HG03060 (cell line): ENCODE measurements around the gene OR6Q1.
"Not testable (repeated sequence)": the region's sequence is repeated elsewhere in the genome, so short reads cannot be mapped to it uniquely, and the experiment has no call there.

Experiments
- ATAC-seq: cut with Tn5 transposase; IDR thresholded peaks from one replicate; pipeline ENCODE4 v1.9.1; 2021; ENCODE audit warnings: low read depth, moderate number of reproducible peaks; ENCODE audit not compliant: unreplicated experiment

Gene OR6Q1, protein sequence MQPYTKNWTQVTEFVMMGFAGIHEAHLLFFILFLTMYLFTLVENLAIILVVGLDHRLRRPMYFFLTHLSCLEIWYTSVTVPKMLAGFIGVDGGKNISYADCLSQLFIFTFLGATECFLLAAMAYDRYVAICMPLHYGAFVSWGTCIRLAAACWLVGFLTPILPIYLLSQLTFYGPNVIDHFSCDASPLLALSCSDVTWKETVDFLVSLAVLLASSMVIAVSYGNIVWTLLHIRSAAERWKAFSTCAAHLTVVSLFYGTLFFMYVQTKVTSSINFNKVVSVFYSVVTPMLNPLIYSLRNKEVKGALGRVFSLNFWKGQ

DNA sequence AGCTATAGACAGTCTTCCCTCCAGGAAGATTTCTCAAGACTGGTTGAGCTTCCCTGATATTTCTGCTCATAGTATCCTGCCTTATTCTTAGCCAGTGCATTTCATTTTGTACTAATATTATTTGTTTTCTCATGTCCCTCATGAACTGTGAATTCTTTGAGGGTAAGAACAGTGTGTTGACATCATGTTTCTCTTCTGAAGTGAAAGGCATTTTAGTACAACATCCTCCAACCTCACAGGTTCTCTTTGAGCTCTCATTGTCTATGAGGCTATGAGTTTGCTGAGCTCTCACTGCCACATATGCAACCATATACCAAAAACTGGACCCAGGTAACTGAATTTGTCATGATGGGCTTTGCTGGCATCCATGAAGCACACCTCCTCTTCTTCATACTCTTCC, at the start of gene OR6Q1:
Gene OR6Q1 (plus strand): TSS at position 301 of the 400 bp plus-strand sequence. CDS start 0 bp downstream, at position 301.
- ATAC-seq = no peak

DNA sequence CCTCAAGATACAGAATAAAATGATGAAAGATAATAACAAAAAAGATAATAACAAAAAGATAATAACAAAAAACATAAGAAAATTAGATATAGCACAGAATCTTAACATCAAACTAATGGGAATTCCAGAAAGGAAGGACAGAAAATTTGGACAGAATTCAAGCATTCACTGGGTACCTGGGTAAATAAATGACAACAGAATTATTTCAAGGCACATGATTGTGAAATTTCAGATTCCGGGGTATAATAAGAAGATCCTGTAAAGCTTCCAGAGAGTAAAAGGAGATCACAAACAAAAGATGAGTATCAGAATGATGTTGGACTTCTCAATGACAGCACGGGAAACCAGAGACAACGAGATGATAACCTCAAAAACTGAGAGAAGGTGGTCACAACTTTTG, 49.2 kb upstream of the OR6Q1 start:
- ATAC-seq = no peak

DNA sequence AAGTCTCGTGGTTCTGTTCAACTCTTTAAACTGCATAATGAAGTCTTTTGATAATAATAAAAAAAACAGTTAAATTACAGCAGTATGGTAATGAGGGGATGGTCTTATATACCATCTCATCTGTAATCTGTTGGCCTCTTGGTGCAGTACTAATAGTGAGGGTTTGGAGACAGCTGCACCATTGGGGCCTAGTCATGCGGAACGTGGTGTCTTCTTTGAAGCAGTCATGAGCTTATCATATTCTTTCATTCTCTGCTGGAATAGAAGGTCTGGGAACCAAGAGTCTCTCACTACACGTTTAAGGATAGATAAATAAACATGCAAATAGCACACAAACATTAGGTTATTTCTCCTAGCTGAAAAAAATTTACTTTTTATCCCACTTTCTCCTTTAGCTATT, 48.0 kb upstream of the OR6Q1 start:
- no peak for ATAC-seq

DNA sequence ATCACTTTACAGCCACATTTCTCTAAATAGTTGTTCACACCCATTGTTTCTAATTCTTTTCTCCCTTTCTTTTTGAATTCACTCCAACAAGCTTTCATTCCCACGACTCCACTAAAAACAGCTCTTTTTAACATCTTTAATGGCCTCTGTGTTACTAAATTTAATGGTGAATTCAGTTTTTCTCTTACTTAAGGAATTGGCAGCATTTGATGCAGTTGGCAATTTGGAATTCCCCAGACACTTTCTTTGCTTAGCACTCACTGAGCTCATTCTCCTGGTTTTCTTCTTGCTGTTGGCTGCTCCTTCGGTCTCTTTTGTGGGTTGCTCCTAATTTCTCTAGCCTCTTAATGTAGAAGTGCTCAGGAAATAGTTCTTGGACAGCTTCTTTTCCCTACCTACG, 47.6 kb upstream of the OR6Q1 start:
- no peak for ATAC-seq

DNA sequence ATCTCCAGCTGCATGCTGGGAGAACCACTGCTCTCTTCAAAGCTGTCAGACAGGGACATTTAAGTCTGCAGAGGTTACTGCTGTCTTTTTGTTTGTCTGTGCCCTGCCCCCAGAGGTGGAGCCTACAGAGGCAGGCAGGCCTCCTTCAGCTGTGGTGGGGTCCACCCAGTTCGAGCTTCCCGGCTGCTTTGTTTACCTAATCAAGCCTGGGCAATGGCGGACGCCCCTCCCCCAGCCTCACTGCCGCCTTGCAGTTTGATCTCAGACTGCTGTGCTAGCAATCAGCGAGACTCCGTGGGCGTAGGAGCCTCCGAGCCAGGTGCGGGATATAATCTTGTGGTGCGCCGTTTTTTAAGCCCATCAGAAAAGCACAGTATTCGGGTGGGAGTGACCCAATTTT, 31.2 kb upstream of the OR6Q1 start:
- not testable (repeated sequence) for ATAC-seq

DNA sequence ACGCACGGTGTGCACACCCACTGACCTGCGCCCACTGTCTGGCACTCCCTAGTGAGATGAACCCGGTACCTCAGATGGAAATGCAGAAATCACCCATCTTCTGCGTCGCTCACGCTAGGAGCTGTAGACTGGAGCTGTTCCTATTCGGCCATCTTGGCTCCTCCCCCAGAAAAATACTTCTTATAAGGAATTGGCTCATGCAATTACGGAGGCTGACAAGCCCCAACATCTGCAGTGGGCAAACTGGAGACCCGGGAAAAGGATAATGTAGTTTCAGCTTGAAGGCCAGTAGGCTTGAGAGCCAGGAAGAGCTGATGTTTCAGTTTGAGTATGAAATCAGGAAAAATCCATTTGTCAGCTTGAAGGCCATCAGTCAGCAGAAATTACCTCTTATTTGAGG, 30.7 kb upstream of the OR6Q1 start:
- ATAC-seq = not testable (repeated sequence)

DNA sequence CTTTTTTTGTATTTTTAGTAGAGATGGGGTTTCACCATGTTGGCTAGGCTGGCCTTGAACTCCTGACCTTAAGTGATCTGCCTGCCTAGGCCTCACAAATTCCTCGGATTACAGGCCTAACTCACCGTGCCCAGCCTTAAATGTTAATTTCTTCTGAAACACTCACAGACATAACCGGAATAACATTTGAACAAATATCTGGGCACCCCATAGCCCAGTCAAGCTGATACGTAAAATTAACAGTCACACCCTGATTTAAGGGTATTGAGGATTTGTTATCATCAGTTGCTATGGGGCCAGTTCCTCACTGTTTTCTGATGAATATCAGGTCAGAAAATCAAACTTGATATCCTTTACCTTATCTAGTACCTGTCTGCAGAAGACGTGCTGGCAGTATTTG, 30.1 kb upstream of the OR6Q1 start:
- no peak for ATAC-seq

DNA sequence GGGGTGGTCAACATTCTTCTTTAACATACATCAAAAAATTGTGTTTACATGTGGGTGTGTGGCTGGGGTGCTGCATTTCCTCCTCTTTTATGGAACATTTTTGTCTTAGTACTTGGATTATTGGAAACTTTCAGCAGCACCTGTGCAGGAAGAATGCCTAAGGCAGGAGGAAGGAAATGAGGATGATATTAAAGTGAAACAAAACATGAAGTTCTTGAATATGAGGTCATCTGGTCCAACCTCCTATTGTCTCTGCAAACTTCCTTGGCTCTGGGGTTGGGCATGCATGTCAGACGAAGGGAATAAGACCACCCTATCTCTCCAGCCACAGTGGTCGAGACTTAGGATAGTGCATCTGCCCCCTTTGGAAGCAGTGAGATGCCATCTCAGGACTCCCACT, 27.7 kb upstream of the OR6Q1 start:
- no peak for ATAC-seq

DNA sequence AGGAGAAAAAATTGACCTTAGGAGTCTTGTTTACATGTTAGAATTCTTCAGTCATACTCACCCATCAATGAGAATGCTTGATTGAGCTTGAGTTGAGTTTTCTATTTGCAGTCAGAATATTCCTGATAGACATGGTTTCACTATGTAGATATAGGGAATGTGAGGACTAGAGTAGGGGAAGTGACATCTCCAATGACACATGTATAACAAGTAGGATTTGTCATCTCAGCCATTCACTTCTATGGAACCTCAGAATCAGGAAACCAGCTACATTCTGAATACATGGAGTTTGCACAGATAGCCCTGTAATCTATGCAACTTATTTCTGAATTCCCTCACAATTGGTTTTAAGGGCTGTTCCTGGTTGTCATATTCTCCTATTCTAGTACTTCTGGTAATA, 27.2 kb upstream of the OR6Q1 start:
- ATAC-seq = no peak

DNA sequence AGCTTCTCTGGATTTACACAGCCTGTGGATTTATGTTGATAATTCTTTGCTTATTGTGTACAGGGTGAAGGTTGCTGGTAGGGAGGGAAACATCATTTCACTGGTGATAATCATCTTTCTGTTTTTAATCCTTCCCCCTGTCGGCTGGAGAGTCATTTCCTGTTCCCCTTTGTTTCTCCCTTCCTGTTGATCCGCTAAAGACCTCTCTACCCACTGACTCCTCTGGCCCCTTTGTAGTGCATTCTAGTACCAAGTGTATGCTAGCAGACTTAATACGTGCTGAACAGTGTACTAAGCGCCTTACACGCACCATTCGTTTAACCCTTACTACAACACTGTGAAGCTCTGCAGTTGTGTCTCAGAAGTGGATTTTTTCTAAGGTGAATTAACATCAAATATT, 26.1 kb upstream of the OR6Q1 start:
- ATAC-seq = no peak

DNA sequence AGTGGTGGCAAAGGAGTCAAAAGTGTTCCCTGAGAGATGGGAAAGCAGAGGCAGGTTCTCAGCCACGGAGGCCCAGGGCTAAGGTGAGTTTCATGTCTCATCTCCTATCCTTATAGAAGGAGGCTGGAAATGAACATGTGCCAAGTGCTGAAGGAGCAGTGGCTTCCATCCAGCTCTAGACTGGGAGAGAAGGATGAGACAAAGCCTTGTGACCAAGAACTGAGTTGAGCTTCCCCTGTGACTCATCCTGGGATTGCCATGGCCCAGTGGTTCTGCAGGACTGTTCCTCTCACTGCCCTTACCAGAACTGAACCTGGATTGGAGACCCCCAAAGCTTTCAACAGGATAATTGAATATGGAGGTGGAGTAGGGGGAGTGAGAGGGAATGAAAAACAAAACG, 23.8 kb upstream of the OR6Q1 start:
- no peak for ATAC-seq

DNA sequence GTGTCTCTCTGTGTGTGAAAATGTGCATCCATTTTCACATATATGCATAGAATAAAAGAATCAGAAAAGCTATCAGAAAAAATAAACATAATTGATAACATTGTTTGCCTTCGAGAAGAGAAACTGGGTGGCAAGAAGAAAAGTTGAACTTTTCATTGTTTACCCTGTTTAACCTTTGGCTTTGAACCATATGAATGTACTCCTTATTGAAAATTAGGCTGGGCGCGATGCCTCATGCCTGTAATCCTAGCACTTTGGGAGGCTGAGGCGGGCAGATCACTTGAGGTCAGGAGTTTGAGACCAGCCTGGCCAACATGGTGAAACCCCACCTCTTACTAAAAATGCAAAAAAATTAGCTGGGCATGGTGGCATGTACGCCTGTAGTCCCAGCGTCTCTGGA, 19.0 kb upstream of the OR6Q1 start:
- ATAC-seq = no peak

DNA sequence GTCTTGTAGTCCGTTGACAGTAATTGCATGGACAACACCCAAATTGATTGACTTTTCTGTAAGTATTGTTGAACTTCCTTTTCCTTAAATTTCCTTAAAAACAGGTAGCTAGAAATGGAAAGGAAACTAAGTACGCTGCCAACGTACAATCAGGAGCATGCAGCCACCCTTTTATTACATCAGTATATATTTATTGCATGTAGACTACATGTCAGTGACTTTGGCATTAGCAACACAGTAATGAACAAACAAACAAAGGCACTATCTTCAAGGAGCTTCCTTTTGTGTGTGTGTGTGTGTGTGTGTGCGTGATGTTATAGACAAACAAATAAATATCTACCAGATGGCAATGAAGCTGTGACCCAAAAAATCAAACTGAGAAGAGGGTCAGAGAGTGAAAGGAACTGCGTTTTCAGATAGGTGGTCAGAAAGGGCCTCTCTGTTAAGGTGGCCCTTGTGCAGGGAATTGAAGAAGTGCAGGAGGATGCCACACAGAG, 7.3 kb upstream of the OR6Q1 start, which contains the start of gene OR9Q1:
Gene OR9Q1 (plus strand): TSS at position 447 of the 497 bp plus-strand sequence. CDS start 155,564 bp downstream, outside the sequence.
- no peak for ATAC-seq

DNA sequence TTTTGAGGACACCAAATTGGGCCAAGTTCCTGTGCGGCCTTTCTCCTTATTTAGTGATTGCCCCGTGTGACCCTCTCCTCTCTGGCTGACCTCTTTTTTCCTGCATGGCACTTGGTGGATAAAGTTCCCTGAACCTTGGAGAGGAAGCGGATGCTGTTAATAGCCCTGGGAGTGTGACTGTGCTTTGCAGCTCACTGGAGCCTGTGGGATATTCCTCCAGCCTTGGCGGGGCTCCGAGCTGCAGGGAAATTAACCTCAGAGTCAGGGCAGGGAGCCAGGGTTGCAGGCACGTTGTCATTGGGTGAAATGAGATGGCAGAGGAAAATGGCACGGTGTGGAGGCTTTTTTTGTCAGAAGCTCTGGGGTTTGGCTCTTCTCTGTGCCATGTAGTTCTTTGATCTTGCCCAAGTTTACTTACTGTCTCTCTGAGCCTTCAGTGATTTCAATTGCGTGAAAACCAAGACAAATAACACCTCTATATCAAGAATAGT, 6.1 kb upstream of the OR6Q1 start:
- no peak for ATAC-seq

DNA sequence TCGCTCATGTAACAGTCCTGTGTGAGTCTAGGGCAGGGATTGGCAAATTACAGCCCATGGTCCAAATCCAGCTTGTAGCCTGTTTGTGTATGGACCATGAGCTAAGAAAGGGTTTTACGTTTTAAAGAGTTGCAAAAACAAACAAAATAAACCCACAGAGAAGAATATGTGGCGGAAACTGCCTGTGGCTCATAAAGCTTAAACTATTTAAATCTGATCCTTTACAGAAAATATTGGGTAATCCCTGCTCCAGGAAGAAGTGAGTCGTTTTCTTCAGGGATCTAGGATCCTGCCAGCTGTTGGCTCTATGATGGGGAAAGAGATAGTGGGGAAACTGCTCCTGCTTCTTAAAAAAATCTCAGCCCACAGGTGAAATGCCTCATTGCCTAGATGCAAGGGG, 3.4 kb upstream of the OR6Q1 start:
- ATAC-seq = no peak

DNA sequence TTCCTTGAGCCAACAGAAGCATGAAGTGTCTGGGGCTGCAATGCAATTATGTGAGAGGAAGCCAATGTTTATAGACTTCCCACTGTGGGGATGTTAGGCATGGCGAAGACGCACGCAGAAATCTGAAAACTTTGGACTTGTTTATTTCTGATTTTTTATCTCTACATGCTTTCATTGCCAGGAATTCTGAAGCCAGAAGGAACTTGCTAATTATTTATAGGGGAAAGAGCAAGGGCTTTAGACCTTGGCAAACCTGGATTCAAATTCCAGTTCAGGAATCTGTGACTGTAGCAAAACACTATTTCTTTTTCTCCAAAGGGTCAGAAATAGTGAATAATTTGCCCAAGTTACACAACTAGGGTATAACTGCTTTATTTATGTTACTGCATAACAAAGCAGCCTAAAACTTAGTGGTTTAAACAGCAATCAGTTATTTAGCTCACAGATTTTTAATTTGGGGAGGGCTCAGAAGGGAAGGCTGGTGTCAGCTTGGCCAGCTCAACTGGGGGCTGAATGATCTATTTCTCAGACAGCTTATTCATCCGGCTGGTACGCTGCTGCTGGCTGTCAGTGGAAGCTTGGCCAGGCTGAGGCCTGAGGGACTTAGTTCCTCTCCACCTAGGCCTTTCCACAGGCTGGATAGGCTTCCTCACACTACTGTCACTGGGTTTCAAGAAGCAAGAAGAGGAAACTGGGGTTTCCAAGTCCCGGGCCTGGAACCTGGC, 1.9 kb upstream of the OR6Q1 start:
- ATAC-seq = no peak

DNA sequence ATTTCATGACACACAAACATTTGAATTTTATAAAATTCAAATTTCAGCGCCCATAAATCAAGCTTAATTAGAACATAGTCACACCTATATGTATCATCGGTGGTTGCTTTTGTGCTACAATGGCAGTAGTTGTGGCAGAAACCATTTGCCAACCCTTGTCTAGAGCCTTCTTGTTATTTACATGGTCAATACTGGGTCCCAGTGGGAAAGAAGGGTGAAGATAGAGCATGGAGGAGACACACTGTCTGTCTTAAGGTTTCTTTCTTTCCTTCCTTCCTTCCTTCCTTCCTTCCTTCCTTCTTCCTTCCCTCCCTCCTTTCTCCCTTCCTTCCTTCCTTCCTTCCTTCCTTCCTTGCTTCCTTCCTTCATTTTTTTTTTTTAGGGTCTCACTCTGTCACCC, 3.7 kb downstream of the OR6Q1 start:
- no peak for ATAC-seq

DNA sequence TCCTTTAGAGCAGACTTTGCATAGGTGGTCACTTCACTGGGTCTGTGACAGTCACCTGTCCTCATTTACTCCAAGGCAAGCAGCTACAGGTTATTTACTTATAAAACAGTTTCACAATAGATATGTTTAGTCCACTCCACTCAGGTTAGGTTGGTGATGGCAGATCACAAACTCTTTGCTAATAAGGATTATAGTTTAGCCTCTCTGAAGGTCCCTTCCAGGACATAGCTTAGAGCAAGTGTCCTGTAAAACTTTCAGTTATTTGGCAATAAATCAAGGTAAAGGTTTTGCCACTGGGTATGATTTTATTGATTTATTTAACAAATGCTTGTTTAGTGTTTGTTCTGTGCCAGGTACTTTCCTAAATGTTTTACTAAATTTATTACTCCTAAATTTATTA, 8.8 kb downstream of the OR6Q1 start:
- ATAC-seq = no peak

DNA sequence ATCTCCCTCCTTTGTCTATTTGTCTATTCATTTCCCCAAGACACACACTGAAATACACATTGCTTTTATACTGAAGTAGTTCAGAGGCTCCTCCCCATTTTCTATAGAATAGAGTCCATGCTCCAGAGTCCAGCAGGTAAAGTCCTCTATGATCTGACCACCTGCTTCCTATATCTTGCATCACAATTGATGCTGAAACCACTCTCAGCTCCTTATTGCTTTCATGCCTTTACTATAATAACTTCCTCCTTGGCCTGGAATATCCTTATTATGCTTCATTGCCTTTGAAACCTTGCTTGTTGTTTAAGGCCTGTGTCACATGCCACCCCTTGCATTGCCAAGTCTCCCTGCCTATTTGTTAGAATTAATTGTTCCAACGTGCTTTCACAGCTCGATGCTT, 12.6 kb downstream of the OR6Q1 start:
- ATAC-seq = no peak

DNA sequence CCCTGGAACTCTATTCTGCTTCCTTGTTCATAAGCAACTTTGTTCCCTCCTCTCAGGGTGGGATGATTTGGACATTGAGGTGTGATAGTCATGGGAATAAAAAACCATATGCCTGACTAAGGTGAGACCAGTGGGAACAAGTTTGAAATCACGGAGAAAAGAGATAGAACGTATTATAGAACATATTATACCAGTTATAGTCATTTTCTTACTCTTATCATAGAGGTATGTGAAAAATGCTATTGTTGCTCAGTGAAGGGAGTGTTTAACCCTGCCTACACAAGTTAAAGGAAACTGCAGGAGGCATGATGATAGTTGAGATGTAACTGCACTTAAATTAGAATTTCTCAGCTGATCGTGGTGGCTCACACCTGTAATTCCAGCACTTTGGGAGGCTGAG, 15.5 kb downstream of the OR6Q1 start:
- no peak for ATAC-seq

DNA sequence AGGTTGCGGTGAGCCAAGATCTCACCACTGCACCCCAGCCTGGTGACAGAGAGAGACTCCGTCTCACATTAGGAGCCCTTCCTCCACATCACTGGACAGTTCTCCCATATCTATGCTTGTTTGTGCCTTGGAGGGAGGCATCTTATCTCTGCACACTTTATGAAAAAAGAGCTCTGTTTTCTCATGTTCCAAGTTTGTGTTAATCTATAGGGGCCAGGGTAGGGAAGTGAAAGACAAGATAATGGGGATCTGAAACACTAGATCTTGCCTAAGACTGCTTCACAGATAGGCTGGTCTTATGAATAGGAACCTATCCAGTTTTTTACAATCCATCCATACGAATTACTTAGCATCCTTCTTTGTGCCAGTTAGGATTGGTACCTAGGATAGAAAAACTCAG, 17.1 kb downstream of the OR6Q1 start:
- ATAC-seq = no peak
